DMS 273 (cell line): ENCODE measurements around the gene IBSP.

ENCODE experiments used
- DNase-seq: peaks from one replicate; lab custom pipeline; 2025; ENCODE audit not compliant: unreplicated experiment; lab: John Stamatoyannopoulos, UW

IBSP gene, protein sequence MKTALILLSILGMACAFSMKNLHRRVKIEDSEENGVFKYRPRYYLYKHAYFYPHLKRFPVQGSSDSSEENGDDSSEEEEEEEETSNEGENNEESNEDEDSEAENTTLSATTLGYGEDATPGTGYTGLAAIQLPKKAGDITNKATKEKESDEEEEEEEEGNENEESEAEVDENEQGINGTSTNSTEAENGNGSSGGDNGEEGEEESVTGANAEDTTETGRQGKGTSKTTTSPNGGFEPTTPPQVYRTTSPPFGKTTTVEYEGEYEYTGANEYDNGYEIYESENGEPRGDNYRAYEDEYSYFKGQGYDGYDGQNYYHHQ

DNA sequence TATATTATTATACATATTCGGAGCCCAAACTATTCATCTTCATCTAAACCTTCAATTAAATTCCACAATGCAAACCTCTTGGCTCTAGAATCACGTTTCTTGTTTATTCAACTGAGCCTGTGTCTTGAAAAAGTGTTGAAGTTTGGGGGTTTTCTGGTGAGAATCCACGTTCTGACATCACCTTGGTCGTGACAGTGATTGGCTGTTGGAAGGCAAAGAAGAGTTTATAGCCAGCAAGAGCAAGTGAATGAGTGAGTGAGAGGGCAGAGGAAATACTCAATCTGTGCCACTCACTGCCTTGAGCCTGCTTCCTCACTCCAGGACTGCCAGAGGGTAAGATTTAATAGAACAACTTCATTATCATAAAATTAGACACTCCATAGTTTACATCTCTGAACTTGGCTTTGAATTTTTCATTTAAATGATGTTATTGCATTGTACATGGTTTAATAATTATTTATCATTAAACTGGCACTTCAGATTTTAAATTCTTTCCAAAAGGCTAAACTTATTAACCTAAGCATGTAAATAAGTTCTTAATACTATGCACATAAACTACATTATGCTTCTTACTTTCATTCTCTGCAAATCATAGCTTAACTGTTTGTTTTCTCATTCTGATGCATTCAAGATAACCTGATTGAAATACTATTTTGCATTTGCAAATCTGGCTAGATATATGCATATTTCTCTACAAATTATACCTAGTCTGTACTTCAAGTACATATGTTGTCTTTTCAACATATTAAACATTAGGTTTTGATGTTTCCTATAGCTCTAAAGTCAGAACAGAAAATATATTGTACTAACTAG lies at the start of gene IBSP:
Gene IBSP, plus strand, starts transcription at position 254 of the 813 bp plus-strand sequence. CDS start 2,808 bp downstream, outside the sequence.
- no peak for DNase-seq

DNA sequence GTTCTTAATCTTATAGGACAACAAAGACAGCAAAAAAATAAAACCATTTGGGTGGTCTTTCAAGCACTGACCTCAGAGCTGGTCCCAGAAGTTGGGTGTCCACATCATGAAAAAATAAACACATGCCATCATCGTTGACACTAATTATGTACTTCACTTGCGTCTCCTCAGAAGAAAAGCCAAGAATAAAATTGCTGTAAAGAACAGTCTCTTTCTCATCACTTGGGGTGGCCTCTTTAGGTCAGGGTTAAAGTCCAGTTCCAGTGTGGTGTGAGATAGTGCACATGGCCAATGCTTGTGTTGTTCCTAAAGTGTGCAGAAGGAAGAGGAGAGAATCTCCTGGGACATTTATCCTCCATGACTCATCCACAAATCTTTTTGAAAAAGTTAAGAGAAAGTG lies 49.5 kb upstream of the IBSP start:
- no peak for DNase-seq

DNA sequence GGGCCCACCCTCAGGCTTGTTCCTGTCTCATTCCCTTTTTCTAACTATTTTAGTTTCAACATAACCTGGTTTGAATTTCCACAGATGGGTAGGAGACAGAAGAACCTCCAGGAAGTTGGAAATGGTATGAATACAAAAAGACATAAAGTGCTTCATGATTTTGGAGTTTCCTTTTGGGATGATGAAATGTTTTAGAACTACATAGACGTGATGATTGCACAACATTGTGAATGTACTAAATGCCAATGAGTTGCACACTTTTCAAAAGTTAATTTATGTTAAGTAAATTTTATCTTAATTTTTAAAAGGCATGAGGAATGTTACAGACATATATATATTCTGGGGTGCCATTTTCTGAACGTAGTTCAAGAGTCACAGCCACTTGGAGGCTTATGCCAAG lies 41.1 kb upstream of the IBSP start:
- DNase-seq = no peak

DNA sequence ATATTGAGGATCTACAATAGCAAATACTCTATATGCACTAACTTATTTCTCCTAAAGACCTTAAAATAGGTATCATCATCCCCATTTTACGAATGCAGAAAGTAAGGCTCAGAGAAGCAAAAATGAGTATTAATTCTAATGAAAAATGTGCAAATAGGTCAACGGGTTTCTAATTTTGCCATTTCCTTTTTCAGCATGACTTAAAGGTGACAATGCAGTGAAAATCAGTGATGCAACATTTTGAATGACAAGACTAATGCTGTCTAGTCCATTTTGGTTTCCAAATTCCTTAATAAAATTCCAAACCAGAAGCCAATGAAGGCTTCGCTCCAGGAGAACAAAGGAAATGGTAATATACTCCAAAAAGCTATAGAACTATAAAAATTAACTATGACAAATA lies 37.0 kb upstream of the IBSP start:
- no peak for DNase-seq

DNA sequence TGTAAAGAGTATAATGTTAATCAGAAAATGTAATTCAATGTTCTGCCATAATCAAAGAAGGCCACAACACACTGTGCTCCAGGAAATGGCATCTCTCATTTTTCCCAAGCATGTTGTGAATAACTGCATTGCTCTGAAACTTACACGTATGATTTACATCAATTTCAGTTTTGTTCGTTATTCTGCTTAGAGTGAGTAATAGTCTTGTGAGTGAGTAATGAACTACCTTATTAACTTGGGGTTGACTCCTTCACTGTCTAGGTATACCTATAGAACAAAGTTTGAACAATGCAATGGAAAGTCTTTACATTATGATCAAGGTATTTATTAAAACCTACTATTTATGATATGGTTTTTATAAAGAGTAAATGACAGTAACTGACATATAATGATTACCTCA lies 17.8 kb upstream of the IBSP start:
- DNase-seq = no peak

DNA sequence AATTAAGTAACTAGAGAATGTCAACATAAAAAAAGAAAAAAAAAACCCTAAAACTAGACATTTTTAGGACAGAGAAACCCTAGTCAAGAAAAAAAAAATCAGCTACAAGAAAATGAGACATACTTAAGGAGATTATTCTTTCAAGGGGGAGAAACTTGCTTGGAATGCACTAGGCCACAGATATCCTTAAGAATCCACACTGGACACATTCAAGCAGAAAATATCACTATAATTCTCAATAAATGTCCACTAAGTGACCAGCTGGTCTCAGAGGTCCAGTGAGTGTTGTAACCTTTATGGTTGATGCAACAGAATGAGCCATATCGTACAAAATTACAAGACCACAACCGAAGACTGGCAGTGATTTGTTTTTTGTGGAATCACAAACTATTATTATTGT lies 15.6 kb upstream of the IBSP start:
- no peak for DNase-seq

DNA sequence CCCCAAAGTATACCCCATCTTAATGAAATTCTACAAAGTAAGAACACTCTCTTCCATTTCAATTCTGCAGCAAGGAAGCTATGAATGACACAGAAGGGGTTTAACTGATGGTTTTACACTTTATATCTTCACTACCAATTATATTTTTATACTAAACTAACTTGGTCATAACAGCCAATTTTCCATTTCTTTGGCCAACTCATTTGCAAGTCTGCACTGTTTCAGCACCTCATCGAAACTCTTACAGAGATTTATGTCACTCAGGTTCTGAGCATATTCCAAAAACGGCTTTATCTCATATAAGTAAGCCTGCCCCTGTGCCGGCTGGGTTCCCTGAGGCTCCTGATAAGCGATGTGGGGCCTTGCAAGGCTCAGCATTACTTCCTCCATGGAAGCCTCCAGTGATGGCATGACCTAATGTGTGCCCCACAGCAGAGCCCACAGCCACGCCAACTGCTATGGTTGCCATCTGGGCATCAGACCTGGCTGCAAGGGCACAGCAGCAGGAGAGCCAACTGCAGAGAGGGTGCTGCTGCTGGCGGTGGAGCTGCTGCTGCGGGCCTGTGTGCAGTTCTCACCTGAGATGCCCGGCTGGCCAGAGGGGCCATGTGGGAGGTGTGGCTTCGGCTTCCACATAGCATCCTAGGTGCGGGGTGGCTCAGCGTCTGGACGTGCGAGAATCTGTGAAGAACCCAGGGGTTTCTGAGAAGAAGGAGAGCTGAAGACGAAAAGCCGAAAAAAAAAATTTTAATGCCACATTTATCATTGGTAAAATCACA lies 13.4 kb upstream of the IBSP start:
- DNase-seq = no peak

DNA sequence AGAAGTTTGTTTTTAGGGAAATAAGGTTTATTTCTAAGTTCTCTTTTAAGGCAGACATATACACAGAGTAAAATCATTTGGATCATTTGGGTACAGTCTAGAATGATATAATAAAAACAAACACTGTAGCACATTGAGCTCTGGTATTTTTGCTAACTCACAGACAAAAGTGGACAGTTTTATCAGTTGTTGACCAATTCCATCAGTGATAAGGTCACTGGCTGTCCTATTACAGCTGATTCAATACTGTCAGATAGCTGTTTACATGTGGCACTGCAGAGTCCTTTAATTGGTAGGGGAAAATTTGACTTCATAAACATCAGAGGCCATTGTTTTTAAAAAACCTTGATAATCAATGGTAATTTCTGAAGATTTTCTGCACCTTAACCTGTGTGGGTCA lies 3.5 kb downstream of the IBSP start:
- DNase-seq = no peak

DNA sequence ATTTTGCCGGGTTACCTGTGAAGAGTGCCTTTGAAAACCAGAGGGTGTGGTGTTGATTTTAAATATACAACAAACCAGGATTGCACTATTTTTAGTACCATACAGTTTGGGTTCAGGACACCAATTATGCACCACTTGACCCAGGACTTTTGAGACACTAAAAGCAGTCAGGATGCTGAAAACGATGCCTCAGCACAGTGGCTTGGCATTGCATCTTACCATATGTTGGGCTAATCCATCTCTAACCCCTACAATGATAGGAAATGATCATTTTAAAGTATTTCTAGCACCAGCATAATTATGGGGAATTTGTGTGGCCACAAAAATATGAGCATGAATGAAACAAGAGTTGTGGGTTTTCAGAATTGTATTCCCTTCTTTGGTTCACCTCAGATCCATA lies 4.1 kb downstream of the IBSP start:
- DNase-seq = no peak

DNA sequence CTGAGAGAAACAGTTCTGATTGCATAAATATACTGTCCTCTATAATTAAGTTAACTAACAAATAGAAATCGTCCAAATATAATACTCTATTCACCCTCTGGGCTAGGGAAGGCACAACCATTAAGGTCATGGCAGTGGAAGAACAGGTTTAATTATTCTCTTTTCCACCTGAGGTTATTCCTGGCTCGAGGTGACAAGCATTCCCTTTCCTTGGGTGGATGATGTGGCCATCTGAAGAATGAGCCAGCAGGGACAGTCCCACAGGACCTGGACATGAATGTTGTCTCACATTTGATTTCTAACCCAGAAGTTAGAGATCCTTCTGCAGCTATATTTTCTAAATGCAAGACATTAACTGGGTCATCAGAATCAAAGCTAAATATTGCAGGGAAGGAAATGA lies 5.5 kb downstream of the IBSP start:
- DNase-seq = no peak

DNA sequence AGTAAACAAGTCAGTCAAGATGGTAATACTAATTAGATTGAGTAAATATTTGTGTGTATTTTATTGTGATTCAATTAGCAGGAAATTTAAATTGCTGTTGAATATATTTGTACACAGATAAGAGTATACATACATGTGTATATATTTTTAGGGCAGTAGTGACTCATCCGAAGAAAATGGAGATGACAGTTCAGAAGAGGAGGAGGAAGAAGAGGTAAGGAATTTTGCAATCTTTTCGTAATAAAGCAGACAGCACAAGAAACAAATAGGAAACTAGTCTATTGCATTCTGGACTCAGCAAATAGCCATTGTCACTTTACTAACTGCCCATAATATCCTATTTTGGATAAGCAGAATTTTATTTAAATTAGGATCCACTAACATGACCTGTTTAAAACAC lies 6.6 kb downstream of the IBSP start:
- no peak for DNase-seq

DNA sequence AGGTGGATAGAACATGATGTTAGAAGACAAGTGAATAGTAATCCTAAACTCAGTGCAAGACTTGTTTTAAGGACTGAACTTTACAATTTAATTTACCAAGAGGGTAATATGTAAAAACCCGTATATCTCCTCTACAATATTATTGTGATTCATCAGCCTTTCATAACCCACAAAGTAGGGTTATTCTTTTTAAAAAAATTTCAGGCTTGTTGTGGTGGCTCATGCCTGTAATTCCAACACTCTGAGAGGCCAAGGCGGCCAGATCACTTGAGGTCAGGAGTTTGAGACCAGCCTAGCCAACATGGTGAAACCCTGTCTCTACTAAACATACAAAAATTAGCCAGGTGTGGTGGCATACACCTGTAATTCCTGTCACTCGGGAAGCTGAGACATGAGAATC lies 7.2 kb downstream of the IBSP start:
- no peak for DNase-seq

DNA sequence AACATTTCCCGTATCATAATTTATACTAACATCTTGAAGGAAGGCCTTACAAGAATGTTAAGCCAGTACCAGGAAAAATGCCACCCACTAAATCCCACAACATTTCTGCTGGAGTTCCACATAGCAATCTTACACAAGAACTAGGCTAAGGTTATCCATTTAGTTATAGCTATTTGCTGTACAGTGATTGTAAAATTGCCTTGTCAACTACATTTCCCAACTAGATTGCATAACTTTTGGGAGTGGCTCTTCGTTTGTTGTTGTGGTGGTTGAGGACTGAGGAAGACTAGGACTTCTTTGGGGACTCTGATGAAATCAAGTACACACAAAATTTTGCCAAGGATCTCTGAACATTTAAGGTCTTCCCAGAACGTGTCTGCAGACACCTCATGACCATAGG lies 8.0 kb downstream of the IBSP start:
- no peak for DNase-seq

DNA sequence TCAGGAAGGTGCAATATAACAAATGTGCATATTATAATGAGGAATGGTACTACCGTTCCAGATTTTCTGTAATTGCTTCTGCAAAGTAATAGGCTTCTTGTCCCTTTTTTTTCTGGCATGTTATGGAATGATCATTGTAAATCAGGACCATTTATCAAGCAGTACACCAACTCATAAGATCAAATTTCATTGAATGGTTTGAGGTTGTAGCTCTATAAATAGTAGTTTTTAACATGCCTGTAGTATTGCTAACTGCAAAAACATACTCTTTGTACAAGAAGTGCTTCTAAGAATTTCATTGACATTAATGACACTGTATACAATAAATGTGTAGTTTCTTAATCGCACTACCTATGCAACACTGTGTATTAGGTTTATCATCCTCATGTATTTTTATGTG lies 12.6 kb downstream of the IBSP start:
- DNase-seq = no peak

DNA sequence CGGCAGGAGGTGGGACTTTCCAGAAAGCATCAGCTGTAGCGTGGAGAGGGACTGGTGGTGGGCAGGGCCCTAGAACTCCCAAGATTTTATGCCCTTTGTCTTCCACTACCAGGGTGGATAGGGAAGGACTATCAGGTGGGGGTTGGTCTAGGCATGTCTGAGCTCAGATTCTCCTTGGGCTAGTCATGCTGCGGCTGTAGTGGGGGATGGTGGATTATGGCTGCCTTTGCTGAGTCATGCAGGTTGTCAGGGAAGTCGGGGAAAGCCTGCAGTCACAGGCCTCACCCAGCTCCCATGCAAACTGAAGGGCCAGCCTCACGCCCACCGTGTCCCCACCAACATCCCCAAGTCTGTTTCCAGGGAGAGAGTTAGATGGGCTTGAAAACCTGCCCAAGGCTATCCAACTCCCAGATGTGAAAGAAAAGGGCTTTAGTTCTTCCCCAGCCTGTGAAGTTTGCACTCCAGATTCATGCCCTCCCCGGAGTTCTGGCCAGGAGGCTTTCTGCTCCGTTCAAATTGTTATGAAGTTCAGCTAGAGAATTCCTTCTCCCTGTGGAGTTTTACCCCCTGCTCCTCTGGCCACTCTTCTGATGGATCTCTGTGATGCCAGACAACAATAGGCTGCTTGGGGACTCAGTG lies 20.0 kb downstream of the IBSP start:
- DNase-seq = no peak

DNA sequence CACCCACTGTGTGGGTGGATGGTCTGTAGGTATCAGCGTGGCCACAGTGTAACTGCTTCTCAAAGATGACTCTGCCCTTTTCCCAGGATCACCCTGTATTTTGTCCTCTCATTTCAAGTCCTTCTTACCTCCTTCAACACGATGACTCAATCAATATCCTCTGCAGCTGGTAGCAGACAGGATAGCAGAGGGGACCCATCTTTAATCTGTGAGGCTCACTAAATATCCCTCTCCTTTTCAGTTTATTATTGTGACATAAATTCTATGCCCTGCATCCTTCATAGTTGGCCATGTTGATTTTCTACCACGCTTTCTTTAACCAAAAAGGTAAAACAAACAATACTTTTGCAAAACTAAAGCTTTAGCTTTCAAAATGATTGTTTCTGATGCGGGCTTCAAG lies 23.8 kb downstream of the IBSP start:
- no peak for DNase-seq

DNA sequence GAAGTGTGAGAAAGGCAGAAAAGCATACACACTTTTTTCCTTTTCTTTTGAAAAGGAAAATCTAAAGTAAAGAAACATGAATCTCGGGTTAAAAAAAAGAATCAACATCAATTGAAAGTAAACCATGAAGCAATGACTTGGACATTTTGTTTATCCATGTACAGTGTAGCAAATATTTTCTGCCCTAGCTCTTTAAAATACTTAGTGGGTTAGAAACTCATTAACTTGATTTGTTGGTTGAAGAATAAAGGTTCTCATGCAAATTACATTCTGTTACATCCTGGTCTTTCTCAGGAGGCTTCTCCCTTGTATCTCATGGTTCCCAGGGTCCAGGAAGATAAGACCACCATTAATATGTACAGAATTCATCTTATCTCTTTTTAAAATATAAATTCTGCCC lies 24.4 kb downstream of the IBSP start:
- no peak for DNase-seq

DNA sequence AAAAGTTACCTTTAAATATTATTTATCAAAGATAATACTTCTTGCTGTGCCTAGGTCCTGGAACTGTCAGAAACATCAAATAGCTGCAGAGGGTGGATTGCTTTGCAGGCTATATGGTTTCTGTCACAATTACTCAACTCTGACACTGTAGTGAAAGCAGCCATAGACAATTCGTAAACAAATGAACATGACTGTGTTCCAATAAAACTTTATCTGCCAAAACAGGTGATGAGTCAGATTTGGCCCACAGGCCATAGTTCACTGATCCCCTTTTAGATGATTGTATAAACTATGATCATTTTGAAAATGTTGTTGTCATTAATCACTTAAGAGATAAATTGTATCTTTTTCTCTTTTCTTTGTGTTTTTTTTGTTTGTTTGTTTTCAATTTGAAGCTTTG lies 25.0 kb downstream of the IBSP start:
- DNase-seq = no peak

DNA sequence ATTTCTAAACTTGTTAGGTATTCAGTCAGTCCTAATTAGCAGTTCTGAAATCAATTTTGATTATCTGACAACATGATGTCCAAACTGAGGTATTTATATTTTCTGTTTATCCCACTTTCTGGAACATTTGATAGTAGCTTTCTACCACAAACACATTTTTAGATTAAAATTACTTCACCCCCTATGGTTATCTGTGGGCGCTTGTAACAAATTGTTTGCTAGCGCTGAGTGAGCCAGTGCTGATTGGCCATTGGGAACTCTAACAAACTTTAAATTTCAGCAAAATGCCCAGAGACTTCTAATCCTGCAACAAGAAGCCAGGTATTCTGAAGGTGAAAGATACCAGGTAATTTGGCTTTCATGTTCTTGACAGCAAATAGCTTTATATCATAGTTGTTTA lies 33.3 kb downstream of the IBSP start, which contains the start of gene MEPE:
Gene MEPE, plus strand, starts transcription at position 301 of the 400 bp plus-strand sequence. CDS start 1,746 bp downstream, outside the sequence.
- DNase-seq = no peak

DNA sequence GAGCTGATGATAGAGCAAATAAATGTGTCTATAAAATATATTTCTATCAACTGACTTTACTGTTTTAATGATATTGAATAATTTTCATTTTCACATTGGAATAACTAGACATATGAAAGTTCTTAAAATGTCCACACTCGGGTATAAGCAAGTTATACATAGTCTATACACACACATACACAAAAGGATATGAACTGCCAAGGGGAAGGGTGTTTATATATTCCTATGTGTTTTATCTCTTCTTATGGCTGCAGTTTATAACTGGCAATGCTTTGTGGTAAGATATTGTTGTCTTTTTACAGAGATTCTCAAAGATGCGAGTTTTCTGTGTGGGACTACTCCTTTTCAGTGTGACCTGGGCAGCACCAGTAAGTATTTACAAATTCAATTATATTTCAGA lies 35.0 kb downstream of the IBSP start:
- no peak for DNase-seq

DNA sequence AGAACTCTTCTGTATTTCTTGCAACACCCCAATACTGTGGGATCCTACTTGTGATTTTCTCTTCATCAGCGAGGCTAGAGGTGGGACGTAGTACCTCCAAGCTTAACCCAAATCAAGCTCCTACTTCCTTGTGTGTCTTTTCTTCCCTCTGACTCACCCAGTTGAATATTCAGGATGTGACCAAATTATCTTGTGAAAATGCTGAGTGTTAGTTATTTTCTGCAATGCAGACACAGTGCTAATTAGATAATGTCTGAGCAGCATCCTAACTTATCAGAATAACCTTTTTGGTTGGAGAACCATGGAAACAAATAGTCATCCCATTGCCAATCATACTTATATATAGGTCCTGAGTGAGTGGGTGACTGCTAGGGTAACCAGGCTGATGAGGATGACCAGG lies 35.8 kb downstream of the IBSP start:
- DNase-seq = no peak
